Fibroblast of lung (primary cell): ENCODE data around the gene SMAGP. TPM values are rescaled to one million over a fixed set of nuclear protein-coding genes. Genes with fewer than 3 reads are reported as not detected.

Experiments
- DNase-seq, 2 donors: peaks; one replicate each; pipeline versions ENCODE4 v3.0.0 to v3.0.0-alpha.2; 2010; ENCODE audit warnings: low read depth in 2 of 2
- H2AFZ ChIP-seq: 2 replicates; pipeline ENCODE4 v1.5.1; 2012; ENCODE audit warnings: low read length, control low read depth, inconsistent platforms
- H3K27ac ChIP-seq: 2 replicates; pipeline ENCODE4 v1.5.1; 2011; ENCODE audit warnings: low read length, control low read depth; ENCODE audit not compliant: insufficient read depth
- H3K27me3 ChIP-seq: 2 replicates; pipeline ENCODE4 v1.5.1; 2011; ENCODE audit warnings: mild to moderate bottlenecking, low read length; ENCODE audit not compliant: control insufficient read depth, insufficient read depth
- H3K36me3 ChIP-seq: 2 replicates; pipeline ENCODE4 v1.5.1; 2011; ENCODE audit warnings: low read length; ENCODE audit not compliant: control insufficient read depth, insufficient read depth
- H3K4me1 ChIP-seq: 2 replicates; pipeline ENCODE4 v1.5.1; 2011; ENCODE audit warnings: low read length; ENCODE audit not compliant: control insufficient read depth, insufficient read depth; ENCODE audit errors: extremely low read depth
- H3K4me2 ChIP-seq: 2 replicates; pipeline ENCODE4 v1.5.1; 2011; ENCODE audit warnings: low read length, control low read depth; ENCODE audit not compliant: insufficient read depth; ENCODE audit errors: extremely low read depth
- H3K4me3 ChIP-seq, 4 experiments: fragments of 200-600 bp in 1 of 4; sonication (generic) in 1 of 4; replicated peaks in 1 of 4; 2 replicates each; pipeline ENCODE4 v1.5.1; 2011 to 2016; ENCODE audit warnings: low read length in 4 of 4, low read depth in 3 of 4, mild to moderate bottlenecking in 3 of 4, control low read depth in 2 of 4, inconsistent platforms in 1 of 4, mixed read lengths in 1 of 4; ENCODE audit not compliant: insufficient read depth in 1 of 4; ENCODE audit errors: control extremely low read depth in 1 of 4
- H3K79me2 ChIP-seq: 2 replicates; pipeline ENCODE4 v1.5.1; 2012; ENCODE audit warnings: mild to moderate bottlenecking, low read length, inconsistent platforms; ENCODE audit not compliant: control insufficient read depth, insufficient read depth
- H3K9ac ChIP-seq: 2 replicates; pipeline ENCODE4 v1.5.1; 2011; ENCODE audit warnings: mild to moderate bottlenecking, low read length, control low read depth; ENCODE audit not compliant: insufficient read depth
- H3K9me3 ChIP-seq: 2 replicates; pipeline ENCODE4 v1.5.1; 2012; ENCODE audit warnings: low read depth, low read length; ENCODE audit not compliant: control insufficient read depth, insufficient read depth
- H4K20me1 ChIP-seq: 2 replicates; pipeline ENCODE4 v1.5.1; 2011; ENCODE audit warnings: low read length; ENCODE audit not compliant: control insufficient read depth, insufficient read depth; ENCODE audit errors: extremely low read depth
- EZH2 ChIP-seq: IDR thresholded peaks from 2 replicates; pipeline ENCODE4 v1.5.1; 2012; ENCODE audit warnings: low read length, control low read depth, mild to moderate bottlenecking; ENCODE audit errors: missing control alignments
- polyA plus RNA-seq, 2 donors: library from polyadenylated mRNA; depleted of rRNA in 1 of 2; stranded (reverse) in 1 of 2; unstranded in 1 of 2; fragments of >200 nt; gene quantifications; 2 replicates each; pipeline ENCODE4 v1.2.1, GENCODE V29; 2011 to 2012; ENCODE audit warnings: missing spikeins in 1 of 2
- total RNA-seq: library from RNA; depleted of rRNA; stranded (reverse); fragments of >200 nt; gene quantifications from 2 replicates; pipeline ENCODE4 v1.2.1, GENCODE V29; 2014
- TF ChIP-seq, protein P1 (sequence below), 2 donors: IDR thresholded peaks in 1 of 2; conservative IDR thresholded peaks in 1 of 2; 1 replicate in 1 of 2; 2 replicates in 1 of 2; pipeline ENCODE4 v1.5.1; 2011 to 2012; ENCODE audit warnings: low read length in 2 of 2, control low read depth in 1 of 2, inconsistent platforms in 1 of 2, low read depth in 1 of 2, mild to moderate bottlenecking in 1 of 2

The SMAGP gene
- total and polyA plus RNA-seq, 2 donors (not counting 1 experiment from before 2014, with no cell fraction given) = 11.6 to 20.5 TPM

DNA sequence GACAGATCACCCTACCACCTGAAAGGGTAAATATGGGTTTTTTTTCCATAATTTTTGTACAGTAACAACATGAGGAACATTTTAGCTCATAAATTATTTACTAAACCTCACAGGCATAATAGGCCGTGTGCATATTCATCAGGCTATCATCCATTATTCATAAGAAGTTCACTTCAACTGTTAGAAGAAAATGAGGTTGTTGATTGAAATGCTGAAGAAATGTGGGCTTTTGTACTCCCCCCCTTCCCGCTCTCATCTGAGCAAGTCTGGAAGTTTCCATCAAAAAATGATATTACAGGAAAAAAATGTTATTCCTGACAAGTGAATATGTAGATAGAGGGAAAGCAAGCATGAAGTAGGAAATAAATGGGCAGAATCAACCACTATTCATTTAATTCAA lies 44.4 kb downstream of the SMAGP start:
- no peaks in the 10 kb centered on the region for H3K4me1 ChIP-seq
- no peak overlapping the region for H3K9ac ChIP-seq
- no peaks in the 10 kb centered on the region for H3K27me3 ChIP-seq
- no peak overlapping the region for H3K4me2 ChIP-seq
- H2AFZ ChIP-seq = no peak overlapping the region
- no peaks in the 10 kb centered on the region for H3K9me3 ChIP-seq
- no peaks in the 10 kb centered on the region for H4K20me1 ChIP-seq
- no peak overlapping the region for H3K27ac ChIP-seq
- TF ChIP-seq EZH2 = no peak
- TF ChIP-seq, protein P1, sequence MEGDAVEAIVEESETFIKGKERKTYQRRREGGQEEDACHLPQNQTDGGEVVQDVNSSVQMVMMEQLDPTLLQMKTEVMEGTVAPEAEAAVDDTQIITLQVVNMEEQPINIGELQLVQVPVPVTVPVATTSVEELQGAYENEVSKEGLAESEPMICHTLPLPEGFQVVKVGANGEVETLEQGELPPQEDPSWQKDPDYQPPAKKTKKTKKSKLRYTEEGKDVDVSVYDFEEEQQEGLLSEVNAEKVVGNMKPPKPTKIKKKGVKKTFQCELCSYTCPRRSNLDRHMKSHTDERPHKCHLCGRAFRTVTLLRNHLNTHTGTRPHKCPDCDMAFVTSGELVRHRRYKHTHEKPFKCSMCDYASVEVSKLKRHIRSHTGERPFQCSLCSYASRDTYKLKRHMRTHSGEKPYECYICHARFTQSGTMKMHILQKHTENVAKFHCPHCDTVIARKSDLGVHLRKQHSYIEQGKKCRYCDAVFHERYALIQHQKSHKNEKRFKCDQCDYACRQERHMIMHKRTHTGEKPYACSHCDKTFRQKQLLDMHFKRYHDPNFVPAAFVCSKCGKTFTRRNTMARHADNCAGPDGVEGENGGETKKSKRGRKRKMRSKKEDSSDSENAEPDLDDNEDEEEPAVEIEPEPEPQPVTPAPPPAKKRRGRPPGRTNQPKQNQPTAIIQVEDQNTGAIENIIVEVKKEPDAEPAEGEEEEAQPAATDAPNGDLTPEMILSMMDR (conservative IDR thresholded peaks at IDR 0.05 in 1 of 2, IDR thresholded peaks at IDR 0.05 in 1 of 2; ENCODE audit: low read depth in 1 of 2, low read length in 2 of 2) = no peak
- no peak overlapping the region for H3K4me3 ChIP-seq
- no peak for DNase-seq
- H3K36me3 ChIP-seq = no peaks in the 10 kb centered on the region
- no peaks in the 10 kb centered on the region for H3K79me2 ChIP-seq

DNA sequence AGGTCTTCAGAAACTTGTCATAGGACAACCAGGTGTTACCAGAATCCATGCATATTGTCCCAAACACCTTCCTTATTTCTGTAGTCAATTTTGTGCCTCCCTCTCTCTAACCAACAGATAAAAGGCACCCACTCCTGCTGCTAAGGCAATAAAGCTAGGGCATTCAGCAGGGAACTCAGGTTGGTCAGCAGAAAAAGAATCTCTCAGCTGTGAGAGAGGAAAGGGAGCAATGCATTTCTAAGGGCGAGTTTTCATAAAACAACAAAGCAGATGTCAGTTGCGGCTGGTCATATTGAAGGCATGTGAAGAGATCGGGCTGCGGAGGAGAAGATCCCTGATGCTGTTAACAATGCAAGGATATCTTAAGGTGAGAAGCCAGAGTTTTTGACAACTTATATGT lies 45.0 kb downstream of the SMAGP start:
- no peak overlapping the region for H3K4me2 ChIP-seq
- H3K9ac ChIP-seq = no peak overlapping the region
- H2AFZ ChIP-seq = no peak overlapping the region
- H3K36me3 ChIP-seq = no peaks in the 10 kb centered on the region
- no peaks in the 10 kb centered on the region for H3K27me3 ChIP-seq
- no peaks in the 10 kb centered on the region for H3K9me3 ChIP-seq
- no peaks in the 10 kb centered on the region for H3K4me1 ChIP-seq
- no peak for DNase-seq
- H3K79me2 ChIP-seq = no peaks in the 10 kb centered on the region
- TF ChIP-seq, protein P1 (conservative IDR thresholded peaks at IDR 0.05 in 1 of 2, IDR thresholded peaks at IDR 0.05 in 1 of 2; ENCODE audit: low read depth in 1 of 2, low read length in 2 of 2) = no peak
- TF ChIP-seq EZH2 = no peak
- no peak overlapping the region for H3K4me3 ChIP-seq
- H3K27ac ChIP-seq = no peak overlapping the region
- no peaks in the 10 kb centered on the region for H4K20me1 ChIP-seq

DNA sequence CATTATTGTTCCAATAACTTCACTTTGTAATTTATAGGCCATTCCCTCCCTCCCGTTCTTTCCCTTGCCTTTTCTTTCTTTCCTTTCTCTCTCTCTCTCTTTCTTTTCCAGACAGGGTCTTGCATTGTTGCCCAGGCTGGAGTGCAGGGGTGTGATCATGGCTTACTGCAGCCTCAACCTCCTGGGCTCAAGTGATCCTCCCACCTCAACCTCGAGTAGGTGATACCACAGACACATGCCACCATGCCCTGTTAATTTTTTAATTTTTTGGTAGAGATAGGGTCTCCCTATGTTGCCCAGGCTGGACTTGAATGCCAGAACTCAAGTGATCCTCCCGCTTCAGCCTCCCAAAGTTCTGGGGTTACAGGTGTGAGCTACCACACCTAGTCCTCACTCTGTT lies 45.6 kb downstream of the SMAGP start:
- Histone ChIP-seq H4K20me1 (no peaks in the 10 kb centered on the region), H3K79me2 (no peaks in the 10 kb centered on the region), H3K27me3 (no peaks in the 10 kb centered on the region), H3K9me3 (no peaks in the 10 kb centered on the region), H3K4me2 (no peak overlapping the region), H3K36me3 (no peaks in the 10 kb centered on the region), H3K4me3 (no peak overlapping the region), H3K9ac (no peak overlapping the region), H2AFZ (no peak overlapping the region), H3K27ac (no peak overlapping the region), H3K4me1 (no peaks in the 10 kb centered on the region)
- no peak for DNase-seq
- no peak for TF ChIP-seq EZH2
- TF ChIP-seq, protein P1 (conservative IDR thresholded peaks at IDR 0.05 in 1 of 2, IDR thresholded peaks at IDR 0.05 in 1 of 2; ENCODE audit: low read depth in 1 of 2, low read length in 2 of 2) = no peak
